ENCODE data around the gene PRRG4. TPM values are rescaled to one million over a fixed set of nuclear protein-coding genes. Genes with fewer than 3 reads are reported as not detected.

The PRRG4 gene
- total and polyA plus RNA-seq, 2 of the 4 experiments (the other 2 are of a cell fraction), result not detected

DNA sequence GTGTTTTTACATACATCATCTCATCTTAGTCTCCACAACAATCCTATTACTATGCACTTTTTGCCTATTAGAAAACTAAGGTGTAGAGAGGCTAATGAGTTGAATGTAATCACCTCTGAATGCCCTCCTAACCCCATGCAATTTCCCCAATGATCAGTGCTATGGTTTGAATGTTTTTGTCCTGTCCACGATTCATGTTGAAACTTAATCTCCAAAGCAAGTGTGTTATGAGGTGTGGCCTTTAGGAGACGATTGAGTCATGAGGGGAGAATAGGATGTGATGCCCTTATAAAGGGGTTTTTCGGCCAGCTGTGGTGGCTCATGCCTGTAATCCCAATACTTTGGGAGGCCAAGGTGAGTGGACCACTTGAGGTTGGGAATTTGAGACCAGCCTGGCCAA, 33.3 kb upstream of the PRRG4 start:
- Histone ChIP-seq H4K20me1 (ENCODE audit: insufficient read depth, low read length) (no peaks in the 10 kb centered on the region), H3K56ac (ENCODE audit: extremely low read depth, insufficient read depth, low read length) (no peak overlapping the region), H3K4ac (ENCODE audit: low read depth, low read length) (no peak overlapping the region), H3K9me1 (ENCODE audit: insufficient read depth, low read length) (no peaks in the 10 kb centered on the region), H2BK15ac (ENCODE audit: low read depth, low read length) (no peak overlapping the region), H4K5ac (ENCODE audit: low read depth, low read length) (no peak overlapping the region), H3K4me2 (ENCODE audit: low read depth, low read length) (no peak overlapping the region), H2BK20ac (ENCODE audit: low read depth, low read length) (no peak overlapping the region), H2AK9ac (replicated peaks; ENCODE audit: low read depth, low read length, poor library complexity) (no peak overlapping the region), H3K9ac (ENCODE audit: low read depth, low read length) (no peak overlapping the region), H3K9me3 (ENCODE audit: control insufficient read depth, insufficient read depth, low read length) (no peaks in the 10 kb centered on the region), H3K27me3 (ENCODE audit: control insufficient read depth, insufficient read depth, low read length) (peaks cover 2% of the 10 kb centered on the region; the same call in 1 of the 2 replicates), H3K23ac (ENCODE audit: low read depth, low read length) (no peak overlapping the region), H3K4me1 (ENCODE audit: control insufficient read depth, insufficient read depth, low read length) (no peaks in the 10 kb centered on the region), H3K36me3 (ENCODE audit: control insufficient read depth, insufficient read depth, low read length) (no peaks in the 10 kb centered on the region), H3K18ac (ENCODE audit: low read depth, low read length) (no peak overlapping the region), H2AFZ (replicated peaks; ENCODE audit: low read length, poor library complexity) (no peak overlapping the region), H3K27ac (ENCODE audit: insufficient read depth, low read length) (no peak overlapping the region), H3K4me3 (ENCODE audit: insufficient read depth, low read depth, low read length) (no peak overlapping the region), H2AK5ac (ENCODE audit: low read depth, low read length) (no peak overlapping the region), H4K8ac (ENCODE audit: low read depth in 2 of 2, low read length in 2 of 2) (no peak overlapping the region), H3K14ac (replicated peaks; ENCODE audit: low read depth, low read length) (no peak overlapping the region), H3K79me1 (ENCODE audit: low read depth in 1 of 2, low read length in 2 of 2) (no peaks in the 10 kb centered on the region), H4K91ac (ENCODE audit: insufficient read depth, low read depth, low read length) (no peak overlapping the region), H2BK5ac (ENCODE audit: low read depth, low read length, poor library complexity, severe bottlenecking) (no peak overlapping the region), H2BK120ac (ENCODE audit: low read depth, low read length) (no peak overlapping the region)
- ATAC-seq (ENCODE audit: low read depth) (no peak), DNase-seq (no peak)
- no CpG with 5 or more reads among the region's 3 CpGs for WGBS, 2 experiments (ENCODE audit: extremely low coverage in 2 of 2, insufficient read length in 1 of 2)
- dilution Hi-C loops (cut with HindIII; ENCODE audit: low sequenced_read_pairs, unreplicated experiment), result no loop called here
- ChIA-PET CTCF (no interaction called here), POLR2A (ENCODE audit: unreplicated experiment) (no interaction called here)
- no TSS peak for BruUV-seq (replicated peaks)
- in situ Hi-C loops (cut with MboI; ENCODE audit: low sequenced_read_pairs), result no loop called here
- TF ChIP-seq RAD21 (IDR thresholded peaks at IDR 0.05; ENCODE audit: low read length), result no peak
- intact Hi-C loops (cut with micrococcal nuclease), result no loop called here

All from IMR-90 (cell line).